ENCODE data around the gene NUB1. TPM values are rescaled to one million over a fixed set of nuclear protein-coding genes. Genes with fewer than 3 reads are reported as not detected.

The NUB1 gene
- total and polyA plus RNA-seq, 7 experiments from 2014 or later = 58.1 to 116 (median 80.1) TPM

DNA sequence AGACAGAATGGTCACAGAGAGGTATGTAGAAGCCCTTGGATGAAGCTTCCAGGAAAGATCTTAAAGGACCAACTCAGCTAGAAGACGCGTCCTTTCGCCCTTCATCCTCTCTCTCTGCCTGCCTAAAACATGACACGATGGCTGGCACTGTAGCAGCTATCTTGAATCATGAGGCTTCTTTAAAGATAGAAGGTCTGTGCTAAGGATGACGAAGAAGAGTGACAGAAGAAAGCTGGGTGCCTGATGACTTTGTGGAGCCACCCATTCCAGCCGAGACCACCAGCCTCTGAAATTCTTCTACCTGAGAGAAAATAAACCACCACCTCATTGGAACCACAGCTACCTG lies 42.7 kb downstream of the NUB1 start:
- CTCF ChIA-PET = no interaction called here

DNA sequence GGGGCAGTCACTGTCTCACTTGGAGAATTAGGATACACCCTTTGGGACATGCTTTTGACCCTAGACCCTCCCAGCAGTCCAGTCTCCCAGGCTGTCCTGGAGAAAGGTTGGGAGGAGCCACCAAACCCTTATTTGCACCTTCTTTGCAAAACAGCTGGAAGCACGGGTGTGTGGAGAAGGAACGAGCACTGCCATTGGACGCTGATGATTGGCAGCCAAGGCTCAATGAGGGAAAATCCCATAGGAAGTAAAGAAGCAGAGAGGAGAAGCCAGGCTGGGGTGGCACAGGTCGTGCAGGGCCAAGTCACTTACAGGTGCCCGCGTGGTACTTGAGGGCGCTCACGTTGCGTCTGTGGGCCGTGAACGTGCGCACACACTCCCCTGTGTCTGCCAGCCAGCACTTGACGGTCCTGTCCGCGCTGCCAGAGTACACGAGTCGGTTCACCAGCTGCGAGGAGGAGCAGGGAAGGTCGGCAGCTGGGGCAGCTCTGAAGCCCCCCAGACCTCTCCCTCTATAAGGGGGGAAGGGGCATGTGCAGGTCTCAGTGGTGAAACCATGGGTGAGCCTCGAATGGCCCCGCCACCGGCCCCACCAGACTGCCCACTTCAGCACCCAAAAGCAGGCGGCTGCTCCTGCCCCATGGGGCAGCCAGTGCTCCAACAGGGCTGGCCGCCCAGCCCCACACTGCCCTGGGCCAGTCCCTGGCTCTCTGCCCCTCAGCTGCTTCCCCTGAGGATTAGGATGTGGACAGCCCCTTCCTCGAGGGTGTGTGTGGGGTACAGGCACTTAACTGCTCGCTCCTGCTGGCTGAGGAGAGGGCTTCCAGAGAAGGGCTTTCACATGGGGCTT lies 43.4 kb downstream of the NUB1 start:
- peaks cover 0 to 7% (median 0%) of the 10 kb centered on the region in 5 donors for H3K36me3 Mint-ChIP-seq
- H3K9me3 ChIP-seq (ENCODE audit: control insufficient read depth in 2 of 3, low read length in 3 of 3) = no peaks in the 10 kb centered on the region
- ATAC-seq = no peak

More for the DNA sequence above, 42.7 kb downstream of the NUB1 start:
- intact Hi-C loops (cut with micrococcal nuclease) = loop anchor here (5.0 kb wide), 2 partner anchors 63 to 248 kb away; no protein-coding TSS in a partner anchor
- H3K27ac ChIP-seq (ENCODE audit: low read depth, low read length) = no peak overlapping the region
- Mint-ChIP-seq H3K36me3 (peaks cover 0 to 7% (median 0%) of the 10 kb centered on the region in 5 donors), H3K27me3 (peaks cover 5 to 29% (median 6%) of the 10 kb centered on the region in 5 donors), H3K4me1 (peaks cover 6 to 13% (median 9%) of the 10 kb centered on the region in 7 donors), H3K4me3 (peak overlapping the region in 2 of 10 donors; percentile 8 to 40), H3K9me3 (peaks cover 0 to 2% (median 0%) of the 10 kb centered on the region in 11 donors), H3K27ac (no peak overlapping the region)
- ATAC-seq = no peak
- peaks cover 12 to 19% of the 10 kb centered on the region in 2 donors for H3K4me1 ChIP-seq (ENCODE audit: control insufficient read depth in 2 of 2, insufficient read depth in 2 of 2, low read length in 2 of 2)
- no peaks in the 10 kb centered on the region for H3K36me3 ChIP-seq (ENCODE audit: control insufficient read depth in 2 of 3, insufficient read depth in 3 of 3, low read length in 3 of 3)
- H3K4me3 ChIP-seq (ENCODE audit: low read length) = no peak overlapping the region
- peaks cover 0 to 6% of the 10 kb centered on the region in 2 donors for H3K27me3 ChIP-seq (ENCODE audit: control insufficient read depth in 2 of 2, insufficient read depth in 2 of 2, low read length in 2 of 2)
- POLR2A ChIA-PET = interaction anchor here (0.5 kb wide), 1 partner anchor 16 kb away, joined by 3 read pairs; no protein-coding TSS in a partner anchor
- no peaks in the 10 kb centered on the region for H3K9me3 ChIP-seq (ENCODE audit: control insufficient read depth in 2 of 3, low read length in 3 of 3)
- no peak for DNase-seq

DNA sequence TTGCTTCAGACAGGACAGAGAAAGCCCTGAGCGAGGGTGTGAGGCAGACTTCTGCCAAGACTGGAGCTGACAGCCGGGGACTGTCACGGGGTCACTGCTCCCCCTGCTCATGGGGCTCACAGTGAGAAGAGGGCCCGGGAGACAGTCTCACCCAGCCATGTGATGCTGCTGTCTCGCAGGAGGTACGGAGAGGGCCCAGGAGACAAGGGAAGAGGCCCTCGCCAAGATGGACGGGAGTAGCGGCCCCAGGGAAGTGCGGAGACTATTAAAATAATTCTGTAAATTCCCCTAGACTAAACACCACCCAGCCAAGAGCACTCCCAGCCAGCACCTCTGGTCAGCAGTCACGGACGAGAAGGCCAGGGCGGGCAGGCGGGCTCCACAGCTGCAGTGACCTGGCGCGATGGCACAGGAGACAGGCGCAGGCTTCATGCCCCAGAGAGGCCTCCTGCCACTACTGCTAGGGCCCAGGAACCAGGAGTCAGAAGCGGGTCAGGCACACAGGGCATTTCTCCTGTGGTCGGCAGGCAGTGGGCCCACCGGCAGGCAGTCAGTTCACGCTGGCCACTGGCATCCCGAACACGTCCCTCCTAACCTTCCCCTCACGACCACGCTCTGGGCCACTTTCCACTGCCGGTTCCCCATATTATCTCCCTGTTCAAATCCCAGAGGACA lies 44.2 kb downstream of the NUB1 start:
- H3K4me3 Mint-ChIP-seq = no peak overlapping the region
- no peak overlapping the region for H3K27ac ChIP-seq (ENCODE audit: low read depth, low read length)
- no peaks in the 10 kb centered on the region for H3K9me3 ChIP-seq (ENCODE audit: control insufficient read depth in 2 of 3, low read length in 3 of 3)
- peaks cover 12 to 18% of the 10 kb centered on the region in 2 donors for H3K4me1 ChIP-seq (ENCODE audit: control insufficient read depth in 2 of 2, insufficient read depth in 2 of 2, low read length in 2 of 2)
- H3K36me3 Mint-ChIP-seq = peaks cover 0 to 7% (median 0%) of the 10 kb centered on the region in 5 donors
- ChIA-PET CTCF (no interaction called here), POLR2A (no interaction called here)
- H3K9me3 Mint-ChIP-seq = peaks cover 0 to 2% (median 0%) of the 10 kb centered on the region in 11 donors
- peaks cover 5 to 33% (median 12%) of the 10 kb centered on the region in 5 donors for H3K27me3 Mint-ChIP-seq
- no peak for DNase-seq
- ATAC-seq = no peak
- no peak overlapping the region for H3K27ac Mint-ChIP-seq
- no peaks in the 10 kb centered on the region for H3K36me3 ChIP-seq (ENCODE audit: control insufficient read depth in 2 of 3, insufficient read depth in 3 of 3, low read length in 3 of 3)
- intact Hi-C loops (cut with micrococcal nuclease) = no loop called here
- H3K4me1 Mint-ChIP-seq = peaks cover 6 to 19% (median 14%) of the 10 kb centered on the region in 7 donors
- peaks cover 0 to 6% of the 10 kb centered on the region in 2 donors for H3K27me3 ChIP-seq (ENCODE audit: control insufficient read depth in 2 of 2, insufficient read depth in 2 of 2, low read length in 2 of 2)
- H3K4me3 ChIP-seq (ENCODE audit: low read length) = no peak overlapping the region

More for the DNA sequence above, 43.4 kb downstream of the NUB1 start:
- H3K27ac ChIP-seq (ENCODE audit: low read depth, low read length) = no peak overlapping the region
- no peak overlapping the region for H3K4me3 Mint-ChIP-seq
- H3K4me1 Mint-ChIP-seq = peaks cover 6 to 15% (median 9%) of the 10 kb centered on the region in 7 donors
- H3K27me3 ChIP-seq (ENCODE audit: control insufficient read depth in 2 of 2, insufficient read depth in 2 of 2, low read length in 2 of 2) = peaks cover 0 to 6% of the 10 kb centered on the region in 2 donors
- H3K27ac Mint-ChIP-seq = no peak overlapping the region
- intact Hi-C loops (cut with micrococcal nuclease) = loop anchor here (5.0 kb wide), 2 partner anchors 62 to 247 kb away; no protein-coding TSS in a partner anchor
- peaks cover 0 to 2% (median 0%) of the 10 kb centered on the region in 11 donors for H3K9me3 Mint-ChIP-seq
- H3K36me3 ChIP-seq (ENCODE audit: control insufficient read depth in 2 of 3, insufficient read depth in 3 of 3, low read length in 3 of 3) = no peaks in the 10 kb centered on the region
- H3K4me1 ChIP-seq (ENCODE audit: control insufficient read depth in 2 of 2, insufficient read depth in 2 of 2, low read length in 2 of 2) = peaks cover 12 to 19% of the 10 kb centered on the region in 2 donors
- H3K27me3 Mint-ChIP-seq = peaks cover 5 to 32% (median 11%) of the 10 kb centered on the region in 5 donors
- ChIA-PET POLR2A (no interaction called here), CTCF (no interaction called here)
- no peak overlapping the region for H3K4me3 ChIP-seq (ENCODE audit: low read length)
- DNase-seq = no peak

DNA sequence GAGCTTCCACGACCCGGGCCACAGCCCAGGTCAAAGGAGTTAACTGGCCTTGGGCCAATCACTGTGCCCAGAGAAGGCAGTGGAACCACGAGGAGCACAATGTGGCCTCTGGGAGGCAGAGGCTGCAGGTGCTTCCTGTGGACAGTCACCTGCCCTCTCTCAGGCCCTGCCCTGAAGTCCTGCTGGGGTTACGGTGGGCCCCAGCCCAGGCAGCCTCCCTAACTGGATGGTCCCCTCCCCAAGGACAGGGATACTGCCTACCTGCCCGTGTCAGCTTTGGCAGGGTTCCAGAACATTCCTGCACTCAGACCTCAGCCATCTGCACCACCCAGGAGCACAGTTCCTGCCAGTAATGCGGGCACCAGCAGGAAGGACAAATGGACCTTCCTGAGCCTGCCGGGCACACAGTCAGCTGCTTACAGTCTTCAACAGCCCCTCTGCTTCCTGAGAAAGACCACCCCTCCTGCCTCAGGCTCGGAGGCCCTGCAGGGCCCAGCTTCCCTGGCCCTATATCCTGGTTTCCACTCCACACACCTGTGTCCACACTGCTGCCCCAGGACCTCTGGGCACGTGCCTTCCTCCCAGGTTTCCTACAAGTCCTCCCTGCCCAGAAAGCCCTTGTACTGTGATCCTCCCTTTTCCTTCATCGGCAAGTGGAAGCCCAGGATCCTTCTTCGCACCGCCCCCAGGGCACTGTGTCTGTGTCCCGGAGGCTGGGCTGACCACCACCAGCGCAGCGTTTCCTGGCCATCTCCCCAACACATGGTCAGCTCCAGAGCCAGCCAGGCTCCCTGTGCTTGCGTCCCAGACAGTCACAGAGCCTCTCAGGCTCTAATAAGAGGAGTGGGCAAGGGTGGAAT lies 44.9 kb downstream of the NUB1 start:
- H3K4me1 Mint-ChIP-seq = peaks cover 6 to 18% (median 12%) of the 10 kb centered on the region in 7 donors
- H3K4me3 ChIP-seq (ENCODE audit: low read length) = no peak overlapping the region
- peaks cover 8 to 11% of the 10 kb centered on the region in 2 donors for H3K4me1 ChIP-seq (ENCODE audit: control insufficient read depth in 2 of 2, insufficient read depth in 2 of 2, low read length in 2 of 2)
- H3K27ac Mint-ChIP-seq = no peak overlapping the region
- no peak for ATAC-seq
- no peak for DNase-seq
- H3K4me3 Mint-ChIP-seq = no peak overlapping the region
- H3K9me3 Mint-ChIP-seq = peaks cover 0 to 2% (median 0%) of the 10 kb centered on the region in 11 donors
- peaks cover 0 to 7% (median 0%) of the 10 kb centered on the region in 5 donors for H3K36me3 Mint-ChIP-seq
- H3K27me3 ChIP-seq (ENCODE audit: control insufficient read depth in 2 of 2, insufficient read depth in 2 of 2, low read length in 2 of 2) = peaks cover 0 to 6% of the 10 kb centered on the region in 2 donors
- H3K27me3 Mint-ChIP-seq = peaks cover 5 to 29% (median 12%) of the 10 kb centered on the region in 5 donors
- POLR2A ChIA-PET = no interaction called here
- H3K36me3 ChIP-seq (ENCODE audit: control insufficient read depth in 2 of 3, insufficient read depth in 3 of 3, low read length in 3 of 3) = no peaks in the 10 kb centered on the region
- intact Hi-C loops (cut with micrococcal nuclease) = no loop called here
- no peak overlapping the region for H3K27ac ChIP-seq (ENCODE audit: low read depth, low read length)
- no peaks in the 10 kb centered on the region for H3K9me3 ChIP-seq (ENCODE audit: control insufficient read depth in 2 of 3, low read length in 3 of 3)
- CTCF ChIA-PET = interaction anchor here (1.1 kb wide), 1 partner anchor 18 kb away, joined by 3 read pairs; no protein-coding TSS in a partner anchor

DNA sequence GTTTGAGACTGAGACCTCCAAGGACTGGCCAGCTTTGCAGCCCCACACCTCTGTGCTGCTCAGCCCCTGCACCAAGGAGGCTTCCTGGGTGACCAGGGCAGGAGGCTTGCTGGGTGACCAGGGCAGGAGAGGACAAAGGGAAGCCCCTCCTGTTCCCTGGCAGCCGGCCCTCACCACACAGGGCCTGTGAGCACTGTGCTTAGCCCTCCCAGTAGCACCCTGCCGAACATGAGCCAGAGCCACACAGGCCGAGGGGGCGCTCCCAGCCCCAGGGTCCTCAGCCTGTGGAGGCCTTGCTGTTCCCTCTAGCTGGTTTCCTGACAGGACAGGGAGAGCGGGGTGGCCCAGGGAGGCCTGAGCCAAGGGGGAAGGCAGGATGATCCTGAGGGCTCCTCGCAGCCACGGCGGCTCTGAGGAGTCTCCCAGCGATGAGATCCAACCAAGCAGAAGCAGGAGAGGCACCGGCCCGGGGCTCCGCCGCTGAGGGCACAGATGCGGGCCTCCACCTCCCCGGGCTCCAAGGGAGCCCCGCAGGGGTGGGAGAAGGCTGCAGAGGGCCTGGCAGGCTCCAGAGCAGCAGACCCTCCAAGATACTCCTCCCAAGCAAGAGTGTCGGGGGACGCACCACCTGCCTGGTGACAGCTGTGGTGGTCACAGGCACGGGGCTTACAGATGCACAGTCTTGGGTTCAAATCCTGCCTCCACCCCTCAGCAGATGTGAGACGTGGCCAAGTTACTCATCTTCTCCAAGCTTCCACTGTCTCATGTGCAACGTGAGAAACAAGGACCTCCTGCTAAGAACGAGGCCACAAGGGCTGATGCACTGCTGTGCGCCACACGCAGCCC lies 45.8 kb downstream of the NUB1 start:
- no peak overlapping the region for H3K27ac Mint-ChIP-seq
- CTCF ChIA-PET = interaction anchor here (1.1 kb wide), 1 partner anchor 19 kb away, joined by 3 read pairs; no protein-coding TSS in a partner anchor

More for the DNA sequence above, 45.8 kb downstream of the NUB1 start:
- Histone ChIP-seq H3K36me3 (ENCODE audit: control insufficient read depth in 2 of 3, insufficient read depth in 3 of 3, low read length in 3 of 3) (no peaks in the 10 kb centered on the region), H3K27me3 (ENCODE audit: control insufficient read depth in 2 of 2, insufficient read depth in 2 of 2, low read length in 2 of 2) (peaks cover 0 to 1% of the 10 kb centered on the region in 2 donors), H3K9me3 (ENCODE audit: control insufficient read depth in 2 of 3, low read length in 3 of 3) (no peaks in the 10 kb centered on the region), H3K27ac (ENCODE audit: low read depth, low read length) (no peak overlapping the region), H3K4me1 (ENCODE audit: control insufficient read depth in 2 of 2, insufficient read depth in 2 of 2, low read length in 2 of 2) (peaks cover 3 to 4% of the 10 kb centered on the region in 2 donors), H3K4me3 (ENCODE audit: low read length) (no peak overlapping the region)
- peaks cover 2 to 13% (median 7%) of the 10 kb centered on the region in 7 donors for H3K4me1 Mint-ChIP-seq
- peaks cover 0 to 2% (median 0%) of the 10 kb centered on the region in 11 donors for H3K9me3 Mint-ChIP-seq
- DNase-seq (no peak), ATAC-seq (no peak)
- POLR2A ChIA-PET = no interaction called here
- H3K27me3 Mint-ChIP-seq = peaks cover 5 to 24% (median 12%) of the 10 kb centered on the region in 5 donors
- intact Hi-C loops (cut with micrococcal nuclease) = no loop called here
- no peak overlapping the region for H3K4me3 Mint-ChIP-seq
- peaks cover 0 to 7% (median 0%) of the 10 kb centered on the region in 5 donors for H3K36me3 Mint-ChIP-seq
